ENCODE data around the gene PITX3.
"Not testable (repeated sequence)": the region's sequence is repeated elsewhere in the genome, so short reads cannot be mapped to it uniquely, and the experiment has no call there.

PITX3 gene

DNA sequence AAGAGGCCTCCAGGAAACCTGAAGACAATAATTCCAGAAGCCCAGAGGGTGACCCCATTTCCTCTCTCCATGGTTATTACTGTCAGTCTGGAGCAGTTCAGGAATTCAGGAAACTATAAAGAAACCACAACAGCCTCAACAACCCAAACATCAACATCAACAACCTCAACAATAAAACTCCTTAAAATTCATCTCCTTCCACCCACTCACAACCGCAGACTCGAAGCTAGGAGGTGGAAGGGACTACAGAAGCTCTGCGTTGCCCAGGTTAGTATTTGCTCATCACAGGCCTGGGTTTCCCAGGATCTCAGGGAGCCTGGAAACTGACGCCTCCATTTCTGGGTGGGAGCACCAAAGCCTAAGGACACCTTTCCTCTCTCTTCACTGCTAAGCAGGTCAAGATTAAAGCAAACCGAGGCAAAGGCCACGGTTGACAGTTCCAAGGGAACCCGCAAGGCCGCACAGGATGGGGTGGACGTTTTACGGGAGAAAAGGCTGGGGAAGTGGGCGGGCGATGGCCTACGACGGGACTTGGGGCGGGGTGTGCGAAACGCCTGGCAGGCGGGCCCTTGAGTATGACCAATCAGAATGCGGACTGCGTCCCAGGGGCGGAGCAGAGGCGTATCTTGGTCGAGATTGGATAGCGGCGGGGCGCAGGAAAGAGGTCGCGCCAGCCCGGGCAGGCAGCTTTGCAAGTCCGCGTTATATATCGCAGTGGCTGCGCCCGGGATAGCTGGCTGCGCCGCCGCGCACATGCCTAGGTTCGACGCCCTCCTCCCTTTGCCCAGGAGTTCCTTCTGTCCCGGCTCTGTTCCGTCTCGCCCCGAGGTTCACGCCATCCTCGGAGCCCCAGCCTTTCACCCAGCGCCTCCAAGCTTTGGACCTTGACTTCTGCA lies 15.4 kb downstream of the PITX3 start, which contains the start of gene ELOVL3:
TSS of gene ELOVL3 (plus strand) at position 654 of the 896 bp plus-strand sequence. CDS start 250 bp downstream, outside the sequence.
- peak; percentile 96 for DNase-seq (ENCODE audit: low spot score)

- DNase-seq (ENCODE audit: low spot score): no peak
Observed at GRCh38 chr10:102222797-102223196, 18.5 kb downstream of the PITX3 start.

DNA sequence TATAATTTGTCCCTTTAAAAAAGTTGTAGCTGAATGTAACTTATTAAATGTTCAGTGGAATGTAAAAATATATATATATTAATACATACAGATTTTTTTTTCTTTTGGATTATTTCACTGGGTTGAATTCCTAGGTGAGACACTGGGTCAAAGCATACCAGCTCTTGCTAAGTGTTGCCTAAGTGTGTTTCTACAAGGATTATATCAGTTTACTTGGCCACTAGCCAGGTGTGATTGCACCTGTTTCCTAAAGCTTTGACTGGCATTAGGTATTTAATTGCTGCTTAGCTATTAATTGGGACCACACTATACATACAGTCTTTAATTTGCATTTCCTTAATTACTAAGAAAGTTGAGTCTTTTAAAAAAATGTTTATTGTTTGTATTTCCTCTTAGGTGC lies 20.7 kb downstream of the PITX3 start:
- DNase-seq (ENCODE audit: low spot score): no peak

DNA sequence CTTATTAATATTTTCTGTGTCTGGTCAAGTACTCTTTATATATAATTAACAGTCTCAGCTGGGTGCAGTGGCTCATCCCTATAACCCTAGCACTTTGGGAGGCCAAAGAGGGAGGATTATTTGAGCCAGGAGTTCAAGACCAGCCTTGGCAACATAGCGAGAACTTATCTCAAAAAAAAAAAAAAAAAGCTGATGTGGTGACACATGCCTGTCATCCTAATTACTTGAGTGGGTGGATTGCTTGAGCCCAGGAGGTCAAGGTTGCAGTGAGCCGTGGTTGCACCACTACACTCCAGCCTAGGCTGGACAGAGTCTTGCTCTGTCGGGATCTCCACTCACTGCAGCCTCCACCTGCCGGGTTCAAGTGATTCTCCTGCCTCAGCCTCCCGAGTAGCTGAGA lies 21.9 kb downstream of the PITX3 start:
- DNase-seq (ENCODE audit: low spot score): no peak

GRCh38 chr10:102213599-102213998 lies 27.7 kb downstream of the PITX3 start:
- not testable (repeated sequence) for DNase-seq (ENCODE audit: low spot score)

DNA sequence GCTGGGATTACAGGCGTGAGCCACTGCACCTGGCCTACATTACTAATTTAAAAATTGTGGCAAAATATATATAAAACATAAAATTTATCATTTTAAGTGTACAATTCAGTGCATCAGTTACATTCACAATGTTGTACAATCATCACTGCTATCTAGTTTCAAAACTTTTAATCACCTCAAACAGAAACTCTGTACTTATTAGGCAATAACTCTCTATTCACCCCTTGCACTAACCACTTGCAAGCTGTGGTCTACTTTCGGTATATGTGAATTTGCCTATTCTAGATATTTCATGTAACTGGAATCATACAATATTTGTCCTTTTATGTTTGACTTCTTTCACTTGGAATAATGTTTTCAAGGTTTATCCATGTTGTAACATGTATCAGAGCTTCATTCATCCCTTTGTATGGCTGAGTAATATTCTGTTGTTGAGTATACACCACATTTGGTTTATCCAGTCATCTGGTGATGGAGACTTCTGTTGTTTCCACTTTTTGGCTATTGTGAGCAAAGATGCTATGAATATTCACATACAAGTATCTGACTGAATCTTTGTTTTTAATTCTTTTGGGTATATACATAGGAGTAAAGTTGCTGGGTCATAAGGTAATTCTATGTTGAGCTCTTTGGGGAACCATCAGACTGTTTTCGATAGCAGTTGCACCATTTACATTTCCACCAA lies 29.6 kb downstream of the PITX3 start:
- no peak for DNase-seq (ENCODE audit: low spot score)

DNA sequence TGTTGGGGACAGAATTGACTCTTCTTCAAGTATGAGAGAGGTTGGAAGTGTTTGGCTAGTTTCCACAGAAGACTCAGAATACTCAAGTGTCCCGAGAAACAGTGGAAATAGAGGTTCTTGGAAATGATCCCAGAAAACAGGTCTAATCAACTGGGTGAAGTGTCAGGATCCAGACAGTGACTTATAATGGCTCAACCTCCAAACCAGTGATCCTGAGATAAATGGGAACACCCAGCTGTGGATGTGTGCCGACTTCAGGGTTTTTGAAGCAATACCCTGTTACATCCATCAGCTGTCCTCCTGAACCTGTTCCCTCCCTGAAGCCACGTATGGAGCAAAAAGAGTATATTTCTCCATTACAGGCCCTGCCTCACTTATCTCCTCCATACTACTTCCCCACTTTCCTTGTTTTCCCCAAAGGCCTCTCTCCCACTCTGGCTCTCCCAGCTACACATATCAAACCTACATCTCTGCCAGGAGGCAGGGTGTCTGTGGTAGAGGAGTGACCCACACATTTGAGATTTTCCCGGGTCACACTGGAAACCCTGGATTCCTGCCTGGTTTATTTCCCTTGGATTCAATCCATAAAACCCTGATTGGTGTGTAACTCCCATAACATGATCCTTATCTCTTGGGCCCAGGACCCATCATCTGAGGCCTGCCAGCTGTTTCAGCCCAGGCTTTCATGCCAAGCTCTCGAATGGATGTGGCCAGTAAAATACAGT lies 32.8 kb downstream of the PITX3 start:
- DNase-seq (ENCODE audit: low spot score): no peak

- DNase-seq (ENCODE audit: low spot score): no peak
Observed at GRCh38 chr10:102202386-102202785, 38.9 kb downstream of the PITX3 start.

- DNase-seq (ENCODE audit: low spot score): no peak
Observed at GRCh38 chr10:102200751-102201640, 40.3 kb downstream of the PITX3 start.

DNA sequence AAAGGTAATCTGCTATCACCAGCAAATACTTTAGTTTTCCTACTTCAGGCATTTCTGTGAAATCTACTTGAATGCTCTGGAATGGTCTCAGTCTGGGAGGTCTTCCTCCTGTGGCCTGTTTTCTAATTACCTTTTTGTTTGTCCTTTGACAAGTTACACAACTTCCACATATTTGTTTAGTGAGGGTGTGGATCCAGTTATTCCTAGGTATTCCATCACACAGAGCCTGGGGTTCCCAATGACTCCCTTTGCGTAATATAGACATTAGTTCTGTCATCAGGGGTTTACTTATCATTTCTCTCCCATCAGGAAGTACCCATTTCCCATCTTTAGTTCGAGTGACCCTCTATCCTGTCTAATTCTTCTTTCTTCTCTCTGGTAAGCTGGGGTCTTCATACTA lies 43.3 kb downstream of the PITX3 start:
- peak; percentile 70 for DNase-seq (ENCODE audit: low spot score)

- DNase-seq (ENCODE audit: low spot score): no peak
Observed at GRCh38 chr10:102196893-102197292, 44.4 kb downstream of the PITX3 start.

GRCh38 chr10:102195296-102195870 lies 45.9 kb downstream of the PITX3 start:
- no peak for DNase-seq (ENCODE audit: low spot score)

- DNase-seq (ENCODE audit: low spot score): no peak
Observed at GRCh38 chr10:102191956-102192355, 49.4 kb downstream of the PITX3 start.

DNA sequence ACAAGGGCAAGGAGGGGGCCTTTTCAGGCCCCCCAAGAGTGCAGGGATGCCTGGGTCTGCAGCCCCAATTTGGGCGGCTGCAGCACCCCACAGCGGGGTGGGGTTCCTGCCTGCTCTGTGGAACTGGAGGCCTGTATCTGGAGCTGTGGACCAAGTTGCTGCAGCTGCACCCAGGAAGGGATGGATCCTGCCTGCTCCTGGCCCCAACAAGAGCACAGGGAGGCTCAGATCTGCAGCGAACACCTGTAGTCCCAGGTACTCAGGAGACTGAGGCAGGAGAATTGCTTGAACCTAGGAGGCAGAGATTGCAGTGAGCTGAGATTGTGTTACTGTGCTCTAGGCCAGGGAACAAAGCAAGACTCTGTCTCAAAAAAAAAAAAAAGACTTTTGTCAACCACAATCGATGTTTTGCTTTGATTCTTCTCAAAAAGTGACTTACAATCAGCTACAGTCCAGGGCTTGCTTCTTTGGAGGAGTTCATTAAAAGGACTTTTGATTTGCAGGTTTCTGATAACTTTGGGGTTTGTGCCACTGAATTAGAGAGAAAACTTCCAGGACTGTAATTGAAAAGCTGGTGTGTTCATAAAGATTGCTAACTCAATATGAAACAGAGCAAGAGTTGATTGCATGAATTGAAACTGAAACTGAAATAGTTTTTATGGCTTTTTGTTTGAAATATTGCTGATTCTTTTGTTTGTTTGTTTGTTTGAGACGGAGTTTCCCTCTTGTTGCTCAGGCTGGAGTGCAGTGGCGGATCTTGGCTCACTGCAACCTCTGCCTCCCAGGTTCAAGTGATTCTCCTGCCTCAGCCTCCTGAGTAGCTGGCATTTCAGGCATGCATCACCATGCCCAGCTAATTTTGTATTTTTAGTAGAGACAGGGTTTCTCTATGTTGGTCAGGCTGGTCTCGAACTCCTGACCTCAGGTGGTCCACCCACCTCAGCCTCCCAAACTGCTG lies 52.1 kb downstream of the PITX3 start:
- DNase-seq (ENCODE audit: low spot score): not testable (repeated sequence)

DNA sequence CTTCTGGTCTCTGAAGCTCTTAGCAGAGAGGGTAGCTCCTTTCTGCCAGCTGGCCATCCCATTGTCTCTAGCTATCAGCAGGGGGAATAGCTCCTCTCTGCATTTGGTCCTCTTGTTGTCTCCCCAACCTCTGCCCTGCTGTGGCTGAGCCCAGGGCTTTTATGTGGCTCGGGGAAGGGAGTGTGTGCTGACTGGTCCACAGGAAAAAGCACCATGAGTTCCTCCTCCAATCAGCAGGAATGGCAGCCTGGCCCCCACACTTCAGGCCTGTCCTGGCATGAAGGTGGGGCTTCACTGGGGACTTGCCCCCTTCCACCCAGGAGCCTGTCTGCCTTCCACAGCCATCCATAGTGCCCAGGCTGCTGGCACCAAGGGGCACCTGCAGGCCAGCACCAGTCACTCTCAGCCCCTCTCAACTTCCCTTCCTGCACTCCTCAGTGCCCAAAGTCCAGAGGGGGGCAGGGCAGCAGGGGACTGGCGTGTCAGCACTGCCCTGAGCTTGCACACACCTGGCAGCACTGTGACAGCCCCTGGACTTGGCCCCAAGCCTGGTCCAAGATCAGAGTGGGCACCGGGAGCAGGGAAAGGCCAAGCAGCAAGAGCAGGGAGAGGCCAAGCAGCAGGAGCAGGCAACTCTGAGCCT lies 52.9 kb downstream of the PITX3 start:
- no peak for DNase-seq (ENCODE audit: low spot score)

- no peak for DNase-seq (ENCODE audit: low spot score)
Observed at GRCh38 chr10:102185811-102186527, 55.3 kb downstream of the PITX3 start.

- no peak for DNase-seq (ENCODE audit: low spot score)
Observed at GRCh38 chr10:102185272-102185671, 56.0 kb downstream of the PITX3 start.

DNA sequence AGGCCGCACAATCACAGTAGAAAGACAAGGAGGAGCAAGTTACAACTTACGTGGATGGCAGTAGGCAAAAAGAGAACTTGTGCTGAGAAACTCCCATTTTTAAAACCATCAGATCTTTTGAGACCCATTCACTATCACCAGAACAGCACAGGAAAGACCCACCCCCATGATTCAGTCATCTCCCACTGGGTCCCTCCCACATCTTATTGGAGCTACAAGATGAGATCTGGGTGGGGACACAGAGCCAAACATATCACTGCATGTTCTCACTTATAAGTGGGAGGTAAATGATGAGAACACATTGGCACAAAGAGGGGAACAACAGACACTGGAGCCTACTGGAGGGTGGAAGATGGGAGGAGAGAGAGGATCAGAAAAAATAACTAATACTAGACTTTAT lies 56.7 kb downstream of the PITX3 start:
- no peak for DNase-seq (ENCODE audit: low spot score)
